HG03159 (cell line): ENCODE measurements around the gene THUMPD3.

Experiments used
- ATAC-seq: cut with Tn5 transposase; IDR thresholded peaks from one replicate; pipeline ENCODE4 v1.9.1; 2021; ENCODE audit warnings: mild to moderate bottlenecking, moderate library complexity; ENCODE audit not compliant: unreplicated experiment

THUMPD3 gene

GRCh38 chr3:9352917-9353752 is 9.7 kb upstream of the THUMPD3 start:
- ATAC-seq = no peak

GRCh38 chr3:9361691-9362388 is 1.0 kb upstream of the THUMPD3 start:
- ATAC-seq = no peak

DNA sequence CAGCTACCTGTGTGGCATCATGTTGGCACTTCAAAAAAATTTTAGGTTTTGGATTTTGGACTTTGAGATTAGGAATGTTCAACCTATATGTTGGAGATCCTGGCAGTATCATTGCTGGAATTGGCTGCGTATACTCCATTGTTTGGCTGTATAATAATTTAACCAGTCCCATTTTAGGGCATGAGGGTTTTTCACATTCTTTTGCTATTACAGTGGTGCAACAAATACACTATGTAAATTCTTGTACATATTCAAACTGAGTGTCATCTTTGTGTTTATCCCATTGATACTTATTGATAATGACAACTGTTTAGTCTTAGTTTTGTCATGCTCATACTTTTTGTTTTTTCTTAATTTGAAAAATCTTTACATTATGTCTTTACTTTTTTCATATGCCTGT is 6.7 kb downstream of the THUMPD3 start:
- no peak for ATAC-seq

DNA sequence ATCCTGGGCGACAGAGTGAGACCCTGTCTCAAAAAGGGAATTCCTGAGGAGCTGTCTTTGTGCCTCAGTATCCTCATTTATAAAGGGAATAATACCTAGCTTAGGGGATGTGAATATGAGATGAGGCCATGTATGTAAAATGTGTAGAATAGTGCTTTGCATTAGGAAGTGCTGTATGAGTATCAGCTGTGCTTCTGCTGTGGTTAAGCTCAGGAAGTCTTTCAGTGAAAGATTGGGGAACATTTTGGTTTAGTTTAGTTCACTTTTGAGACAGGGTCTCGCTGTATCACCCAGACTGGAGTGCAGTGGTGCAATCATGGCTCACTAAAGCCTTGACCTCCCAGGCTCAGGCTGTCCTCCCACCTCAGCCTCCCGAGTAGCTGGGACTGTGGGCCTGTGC is 10.6 kb downstream of the THUMPD3 start:
- no peak for ATAC-seq

DNA sequence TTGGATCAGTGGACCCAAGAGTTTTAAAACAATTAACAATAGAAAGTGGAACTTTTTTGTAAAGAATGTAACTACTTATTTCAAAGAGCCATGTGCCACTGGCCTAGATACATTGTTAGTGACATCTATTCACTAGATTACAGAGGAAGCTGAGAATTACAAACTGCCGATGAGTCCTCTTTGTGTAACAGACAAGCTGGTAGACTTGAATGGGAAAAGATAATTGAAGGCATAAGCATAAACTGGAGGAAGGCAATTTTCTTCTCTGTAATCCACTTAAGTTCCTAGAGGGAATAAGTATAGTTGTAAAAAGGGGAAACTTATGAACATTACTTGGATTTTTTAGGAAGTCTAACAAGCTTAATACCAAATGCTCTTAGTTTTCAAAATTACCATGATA is 15.1 kb downstream of the THUMPD3 start:
- no peak for ATAC-seq

DNA sequence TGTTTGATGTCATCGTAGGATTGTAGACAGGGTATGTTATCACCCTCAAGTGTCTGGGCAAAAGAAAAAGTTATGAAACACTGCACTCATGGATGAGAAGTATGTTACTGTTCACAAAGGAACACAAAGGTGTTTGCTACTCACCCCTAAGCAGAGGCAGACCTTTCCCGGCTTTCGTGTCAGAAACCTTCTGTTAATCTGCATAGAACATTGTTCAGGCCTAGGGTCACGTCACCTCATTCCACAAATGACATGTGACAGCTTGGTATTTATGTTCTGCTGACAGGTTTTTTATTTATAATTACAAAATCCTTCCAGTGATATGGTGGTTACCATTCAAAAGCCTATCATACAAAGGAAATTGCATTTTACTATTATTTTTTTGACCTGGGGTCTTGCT is 16.5 kb downstream of the THUMPD3 start:
- no peak for ATAC-seq

DNA sequence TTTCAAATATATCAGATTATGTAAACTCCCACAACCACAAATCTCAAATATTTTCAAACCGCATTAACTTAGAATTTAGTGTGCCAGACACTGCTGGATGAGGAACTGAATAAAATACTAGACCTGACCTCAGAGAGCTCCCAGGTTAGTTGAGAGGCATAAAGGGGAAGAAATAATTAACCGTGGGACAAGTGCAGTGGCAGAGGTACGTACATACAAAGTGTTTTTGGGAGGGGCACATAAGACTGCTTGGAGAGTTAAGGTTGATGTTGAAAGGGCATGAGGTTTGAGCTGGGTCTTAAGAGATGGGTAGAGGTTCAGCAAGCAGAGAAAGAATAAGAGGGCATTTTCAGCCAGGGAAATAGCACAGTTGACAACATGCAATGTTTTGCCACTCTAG is 17.2 kb downstream of the THUMPD3 start:
- no peak for ATAC-seq

GRCh38 chr3:9384141-9384828 is 21.4 kb downstream of the THUMPD3 start:
- ATAC-seq = no peak

- ATAC-seq = no peak
Measured at GRCh38 chr3:9385187-9386077, 22.6 kb downstream of the THUMPD3 start.

DNA sequence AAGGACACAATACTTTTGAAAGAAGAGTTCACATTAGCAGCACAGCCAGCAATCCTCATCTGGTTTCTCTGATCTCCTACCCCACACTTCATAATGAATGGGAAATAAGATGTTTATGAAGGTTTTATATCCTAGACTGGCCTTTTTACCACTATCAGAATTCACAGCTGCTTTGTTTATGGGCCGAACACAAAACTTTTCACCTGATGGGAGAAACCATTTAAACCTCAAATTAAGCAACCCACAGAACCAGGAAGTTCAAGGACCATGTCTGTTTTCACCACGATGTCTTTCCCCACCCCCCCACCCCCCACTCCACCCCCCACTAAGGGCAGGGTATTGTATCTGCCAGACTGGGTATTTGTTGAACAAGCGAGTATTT is 23.2 kb downstream of the THUMPD3 start:
- no peak for ATAC-seq

DNA sequence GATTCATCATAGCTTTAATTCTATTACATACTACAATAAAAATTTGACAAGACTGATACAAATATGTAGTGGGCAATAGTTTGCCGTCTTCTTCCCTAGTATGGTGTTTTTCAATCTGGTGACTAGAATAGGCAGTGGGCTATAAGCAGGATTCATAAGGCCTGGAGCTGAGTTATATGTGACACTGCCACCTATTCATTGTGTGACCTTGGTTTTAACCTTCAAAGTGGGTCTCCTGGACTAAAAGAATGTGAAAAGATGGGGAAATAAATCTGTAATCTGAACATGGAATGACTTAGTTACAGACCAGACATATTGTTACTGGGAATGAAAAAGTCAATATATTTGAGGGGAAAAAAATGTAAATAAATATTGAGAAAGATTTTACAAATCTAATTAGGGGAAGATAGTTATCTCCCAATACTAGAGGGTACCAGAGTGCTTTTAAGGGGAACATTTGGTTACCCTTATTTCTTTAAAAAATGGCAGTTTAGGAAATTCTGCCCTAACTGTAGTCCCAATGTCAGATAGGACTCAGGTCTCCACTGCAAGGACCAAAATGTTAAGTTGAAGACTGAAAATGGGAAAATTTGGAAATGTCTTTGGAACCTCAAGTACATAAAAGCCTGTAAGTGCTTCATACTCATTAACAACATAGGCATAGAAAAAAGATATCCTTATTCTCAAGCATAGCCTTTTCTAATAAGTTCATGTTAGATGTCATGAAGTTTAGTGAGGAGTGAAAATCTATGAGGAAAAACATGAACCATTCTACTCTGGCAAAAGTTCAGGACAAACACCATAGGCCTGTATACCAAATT is 23.9 kb downstream of the THUMPD3 start:
- ATAC-seq = no peak

GRCh38 chr3:9387322-9387655 is 24.4 kb downstream of the THUMPD3 start:
- ATAC-seq = no peak

- ATAC-seq = no peak
Measured at GRCh38 chr3:9388142-9388541, 25.3 kb downstream of the THUMPD3 start.

- no peak for ATAC-seq
Measured at GRCh38 chr3:9388562-9389272, 25.9 kb downstream of the THUMPD3 start.

DNA sequence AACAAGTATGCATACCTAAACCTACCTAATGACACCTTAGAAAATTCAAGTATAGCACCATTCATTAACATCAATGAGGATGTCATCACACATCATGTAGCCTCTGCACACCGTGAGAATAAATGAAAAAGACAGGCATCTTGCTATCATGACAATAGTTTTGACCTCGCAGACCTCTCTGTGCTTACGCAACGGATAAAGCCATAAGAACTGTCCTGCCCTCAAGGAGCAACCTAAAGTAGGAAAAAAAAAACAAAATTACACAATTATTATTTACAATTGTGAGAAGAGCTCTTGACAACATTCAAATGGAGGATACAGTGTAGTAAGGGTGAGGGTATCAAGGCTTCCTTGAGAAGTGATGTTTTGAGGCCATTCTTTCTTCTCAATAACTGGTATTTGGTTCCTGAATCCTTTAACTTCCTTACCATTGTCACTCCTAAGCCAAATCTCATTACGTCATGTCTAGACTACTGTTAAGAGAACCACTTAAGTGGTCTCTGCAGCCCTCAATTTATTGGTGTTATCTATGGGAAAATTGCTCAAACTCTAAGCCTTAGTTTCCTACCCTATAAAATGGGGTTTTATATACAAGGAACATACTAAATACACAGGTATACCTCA is 27.5 kb downstream of the THUMPD3 start:
- ATAC-seq = no peak

- ATAC-seq = no peak
Measured at GRCh38 chr3:9392041-9392440, 29.2 kb downstream of the THUMPD3 start.

- no peak for ATAC-seq
Measured at GRCh38 chr3:9395570-9396300, 32.9 kb downstream of the THUMPD3 start.

DNA sequence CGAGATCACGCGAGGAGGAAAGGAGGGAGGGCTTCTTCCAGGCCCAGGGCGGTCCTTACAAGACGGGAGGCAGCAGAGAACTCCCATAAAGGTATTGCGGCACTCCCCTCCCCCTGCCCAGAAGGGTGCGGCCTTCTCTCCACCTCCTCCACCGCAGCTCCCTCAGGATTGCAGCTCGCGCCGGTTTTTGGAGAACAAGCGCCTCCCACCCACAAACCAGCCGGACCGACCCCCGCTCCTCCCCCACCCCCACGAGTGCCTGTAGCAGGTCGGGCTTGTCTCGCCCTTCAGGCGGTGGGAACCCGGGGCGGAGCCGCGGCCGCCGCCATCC is 33.4 kb downstream of the THUMPD3 start:
- peak; percentile 26 for ATAC-seq
